ENCODE measurements around the gene FXYD3.

Gene FXYD3, protein sequence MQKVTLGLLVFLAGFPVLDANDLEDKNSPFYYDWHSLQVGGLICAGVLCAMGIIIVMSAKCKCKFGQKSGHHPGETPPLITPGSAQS

DNA sequence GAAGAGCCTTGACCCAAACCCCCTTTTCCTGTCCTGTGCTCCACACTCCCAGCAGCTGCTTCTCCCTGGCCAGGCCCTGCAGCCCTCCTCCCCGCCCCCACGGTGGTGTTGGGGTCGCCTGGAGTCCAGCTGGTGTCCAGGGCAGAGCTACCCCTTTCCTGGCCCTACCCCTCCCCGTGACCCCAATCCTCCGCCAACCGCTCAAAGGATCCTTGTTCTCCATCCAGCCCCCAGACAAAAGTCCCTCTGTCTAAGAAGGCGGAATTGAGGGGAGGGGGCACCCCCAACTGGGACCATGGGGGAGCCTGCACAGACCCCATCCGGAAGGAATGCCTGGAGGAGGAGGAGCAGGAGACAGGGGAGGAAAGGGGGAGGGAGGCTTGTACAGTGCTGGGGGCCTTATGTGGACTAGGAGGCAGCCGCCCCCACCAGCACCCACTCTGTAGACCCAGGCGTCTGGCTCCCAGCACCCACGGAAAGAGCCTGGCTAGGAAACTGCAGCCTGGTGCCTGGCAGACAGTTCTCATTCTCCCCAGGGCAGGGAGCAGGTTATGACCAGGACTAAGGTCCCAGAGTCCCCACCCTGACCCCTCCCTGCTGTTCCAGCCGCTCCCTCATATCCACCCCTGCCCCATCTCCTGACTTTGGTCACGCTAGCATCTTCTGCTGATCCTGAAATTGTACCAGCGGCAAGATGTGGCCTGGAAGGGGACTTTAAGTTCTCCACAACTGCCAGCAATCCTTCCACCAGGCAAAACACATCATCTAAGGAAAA is at the start of gene FXYD3:
Gene FXYD3 (plus strand): TSS at position 647 of the 775 bp plus-strand sequence. CDS start 3,554 bp downstream, outside the sequence.
- DNase-seq (ENCODE audit: low read depth in 2 of 2, low spot score in 1 of 2), result no peak

DNA sequence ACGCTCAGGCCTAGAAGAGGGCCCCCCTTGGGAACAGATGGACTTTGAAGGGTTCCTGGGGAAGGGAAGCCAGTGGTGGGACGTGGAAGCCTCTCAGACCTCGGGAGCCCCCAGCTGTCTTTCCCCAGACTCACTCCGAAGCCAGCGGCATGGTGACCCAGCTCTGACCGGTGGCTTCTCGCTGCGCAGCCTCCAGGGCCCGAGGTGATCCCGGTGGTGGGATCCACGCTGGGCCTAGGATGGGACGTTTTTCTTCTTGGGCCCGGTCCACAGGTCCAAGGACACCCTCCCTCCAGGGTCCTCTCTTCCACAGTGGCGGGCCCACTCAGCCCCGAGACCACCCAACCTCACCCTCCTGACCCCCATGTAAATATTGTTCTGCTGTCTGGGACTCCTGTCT is 49.5 kb upstream of the FXYD3 start:
- no peak for DNase-seq (ENCODE audit: low read depth in 2 of 2, low spot score in 1 of 2)

DNA sequence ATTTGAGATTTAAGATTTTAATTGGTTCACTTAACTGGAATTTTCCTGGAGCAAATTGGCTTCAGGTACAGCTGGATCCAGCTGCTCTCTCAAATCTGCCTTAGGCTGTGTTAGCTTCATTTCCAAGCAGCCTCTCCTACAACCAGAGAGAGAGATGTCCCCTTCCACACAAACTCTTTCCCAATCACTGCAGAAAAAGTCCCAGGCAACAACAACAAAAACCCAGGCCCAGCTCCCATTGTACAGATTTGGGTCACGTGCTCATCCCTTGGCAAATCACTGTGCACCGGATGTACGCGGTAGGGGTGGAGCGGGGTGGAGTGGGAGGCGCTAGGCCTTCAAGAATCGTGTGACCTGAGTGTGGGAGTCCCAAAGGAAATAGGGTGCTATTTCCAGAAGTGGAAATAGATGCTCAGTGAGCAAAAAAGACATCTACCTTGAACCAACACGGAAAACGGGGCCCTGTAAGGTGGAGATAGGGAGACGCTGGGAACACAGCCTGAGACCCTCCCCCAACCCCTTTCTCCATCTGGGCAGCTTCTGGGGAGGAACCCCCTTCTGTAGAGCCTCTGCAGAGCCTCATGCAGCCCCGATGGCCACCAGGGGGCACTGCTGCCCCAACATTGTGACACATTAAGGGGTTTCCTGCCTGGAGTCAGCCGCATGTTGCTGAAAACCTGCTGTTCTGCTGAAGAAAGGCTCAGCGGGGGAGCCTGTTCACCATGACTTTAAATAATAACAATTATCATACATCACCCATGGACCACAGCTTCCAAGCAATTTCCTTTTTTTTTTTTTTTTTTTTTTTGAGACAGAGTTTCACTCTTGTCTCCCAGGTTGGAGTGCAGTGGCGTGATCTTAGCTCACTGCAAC is 48.7 kb upstream of the FXYD3 start:
- peak; percentile 78 to 88 for DNase-seq (ENCODE audit: low read depth in 2 of 2, low spot score in 1 of 2)

DNA sequence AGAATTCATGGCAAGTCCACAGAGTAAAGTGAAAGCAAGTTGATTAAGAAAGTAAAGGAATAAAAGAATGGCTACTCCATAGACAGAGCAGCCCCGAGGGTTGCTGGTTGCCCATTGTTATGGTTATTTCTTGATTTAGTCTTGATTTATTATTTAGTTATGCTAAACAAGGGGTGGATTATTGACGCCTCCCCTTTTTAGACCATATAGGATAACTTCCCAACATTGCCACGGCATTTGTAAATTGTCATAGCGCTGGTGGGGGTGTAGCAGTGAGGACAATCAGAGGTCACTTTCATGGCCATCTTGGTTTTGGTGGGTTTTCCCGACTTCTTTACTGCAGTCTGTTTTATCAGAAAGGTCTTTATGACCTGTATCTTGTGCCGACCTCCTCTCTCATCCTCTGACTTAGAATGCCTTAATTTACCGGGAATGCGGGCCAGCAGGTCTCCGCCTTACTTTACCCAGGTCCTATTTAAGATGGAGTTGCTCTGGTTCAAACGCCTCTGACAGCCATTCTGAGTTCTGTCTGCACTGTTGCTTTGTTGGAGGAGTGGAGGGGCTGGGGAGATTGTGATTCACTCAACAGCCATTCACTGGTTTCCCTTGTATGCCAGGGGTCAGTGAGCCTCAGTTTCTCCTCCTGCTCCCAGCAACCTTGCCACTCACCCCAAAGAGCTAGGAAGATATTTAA is 46.5 kb upstream of the FXYD3 start:
- DNase-seq (ENCODE audit: low read depth in 2 of 2, low spot score in 1 of 2), result no peak

DNA sequence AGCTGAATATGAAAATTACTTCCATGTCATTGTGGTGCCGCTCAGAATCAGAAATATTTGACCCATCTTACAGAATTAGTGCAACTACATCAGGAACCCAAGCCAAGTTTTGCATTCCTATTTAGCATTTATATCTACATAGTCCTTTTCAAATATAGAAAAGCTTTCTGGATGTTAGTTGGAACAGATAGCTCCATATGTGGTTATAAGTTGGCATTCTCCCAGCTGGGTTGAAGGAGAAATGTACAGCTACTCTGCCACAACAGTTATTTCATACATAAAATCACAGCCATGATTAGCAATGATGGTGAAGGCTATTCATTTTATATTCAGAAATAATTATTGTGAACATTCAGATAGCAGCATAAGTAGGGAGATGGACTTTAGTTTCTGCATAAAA is 45.9 kb upstream of the FXYD3 start:
- DNase-seq (ENCODE audit: low read depth in 2 of 2, low spot score in 1 of 2), result no peak

DNA sequence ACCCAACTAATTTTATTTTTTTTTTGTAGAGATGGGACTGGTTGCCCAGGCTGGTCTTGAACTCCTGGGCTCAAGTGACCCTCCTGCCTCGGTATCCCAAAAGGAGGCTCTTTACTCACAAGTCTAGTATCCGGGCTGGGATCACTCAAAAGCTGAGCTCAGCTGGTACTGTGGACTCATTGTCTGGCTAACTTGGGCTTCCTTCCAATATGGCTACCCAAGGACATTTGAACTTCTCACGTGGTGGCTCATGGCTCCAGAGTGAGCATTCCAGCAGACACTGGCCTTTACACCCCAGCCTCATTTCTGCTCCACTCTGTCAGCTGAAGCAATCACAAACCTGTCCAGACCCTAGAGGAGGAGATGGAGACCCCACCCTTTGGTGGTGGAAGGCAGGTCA is 45.2 kb upstream of the FXYD3 start:
- no peak for DNase-seq (ENCODE audit: low read depth in 2 of 2, low spot score in 1 of 2)

DNA sequence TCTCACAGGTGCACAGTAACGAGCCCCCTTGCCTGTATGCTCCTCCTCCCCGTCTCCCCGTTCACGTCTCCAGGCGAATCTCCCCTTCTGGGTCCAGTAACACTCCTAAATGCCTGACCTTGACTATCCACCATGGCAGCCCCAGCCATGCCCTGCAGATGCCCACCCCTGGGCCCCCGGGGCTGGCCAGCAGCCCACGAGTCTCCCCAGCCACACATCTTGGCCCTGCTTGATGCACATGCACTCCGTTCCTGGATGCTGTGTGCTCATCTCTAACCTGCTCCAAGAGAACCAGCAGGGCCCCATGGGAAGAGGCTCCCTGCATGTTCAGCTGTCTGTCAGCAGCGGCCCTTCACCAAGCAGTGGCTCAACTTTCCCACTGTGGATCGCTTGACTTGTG is 42.1 kb upstream of the FXYD3 start:
- no peak for DNase-seq (ENCODE audit: low read depth in 2 of 2, low spot score in 1 of 2)

DNA sequence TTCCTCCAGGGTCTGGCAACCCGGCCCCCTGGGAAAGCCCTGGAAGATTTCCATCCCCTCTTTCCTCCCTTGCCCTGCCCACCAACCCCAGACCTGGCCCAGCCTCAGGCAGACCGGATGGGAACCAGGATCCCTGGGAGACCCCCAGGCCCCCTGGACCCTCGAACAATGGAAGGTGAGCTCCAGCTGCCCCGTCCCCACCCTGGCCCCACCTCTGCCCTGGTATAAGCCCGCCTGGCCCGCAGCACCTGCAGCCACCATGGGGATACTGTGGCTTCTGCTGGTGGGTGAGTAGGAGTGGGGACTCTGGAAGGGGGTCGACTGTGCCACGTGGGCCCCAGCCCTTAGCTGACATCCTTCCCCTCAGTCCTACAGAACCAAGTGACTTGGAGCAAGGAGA is 41.7 kb upstream of the FXYD3 start:
- DNase-seq (ENCODE audit: low read depth in 2 of 2, low spot score in 1 of 2), result no peak

DNA sequence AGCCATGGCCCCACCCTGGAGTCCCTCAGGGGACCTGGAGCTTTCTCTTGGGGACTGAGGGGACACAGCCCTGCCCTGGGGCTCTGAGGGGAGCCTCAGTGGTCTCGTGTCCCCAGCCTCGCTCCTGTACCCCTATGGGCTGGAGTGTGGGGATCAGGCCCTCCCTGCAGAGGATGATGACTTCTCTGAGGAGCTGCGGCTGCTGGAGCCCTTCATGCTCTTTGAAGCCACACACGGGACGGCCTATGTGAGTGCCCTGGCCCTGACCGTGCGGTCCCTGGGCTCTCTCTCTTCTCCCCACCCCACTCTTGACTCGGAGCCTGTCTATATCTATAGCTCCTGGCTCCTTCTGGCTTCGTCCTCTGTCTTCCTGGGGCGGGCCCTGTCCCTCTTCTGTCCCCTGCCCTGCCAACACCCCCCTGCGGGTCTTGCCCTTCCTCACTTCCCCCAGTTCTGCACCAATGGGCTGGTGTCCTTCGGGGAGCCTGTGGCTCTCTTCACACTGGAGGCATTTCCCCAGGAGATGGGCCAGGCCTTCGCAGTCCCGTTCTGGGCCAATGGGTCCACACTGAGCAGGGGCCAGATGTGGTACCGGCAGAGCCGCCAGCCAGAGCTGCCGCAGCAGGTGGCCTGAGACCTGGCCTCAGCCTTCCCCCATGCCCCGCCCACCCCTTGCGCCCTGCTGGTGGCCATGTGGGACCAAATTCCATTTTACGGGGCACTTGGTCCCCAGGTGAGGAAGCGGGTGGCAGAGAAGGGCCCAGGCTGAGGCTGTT is 41.0 kb upstream of the FXYD3 start:
- DNase-seq (ENCODE audit: low read depth in 2 of 2, low spot score in 1 of 2), result no peak

DNA sequence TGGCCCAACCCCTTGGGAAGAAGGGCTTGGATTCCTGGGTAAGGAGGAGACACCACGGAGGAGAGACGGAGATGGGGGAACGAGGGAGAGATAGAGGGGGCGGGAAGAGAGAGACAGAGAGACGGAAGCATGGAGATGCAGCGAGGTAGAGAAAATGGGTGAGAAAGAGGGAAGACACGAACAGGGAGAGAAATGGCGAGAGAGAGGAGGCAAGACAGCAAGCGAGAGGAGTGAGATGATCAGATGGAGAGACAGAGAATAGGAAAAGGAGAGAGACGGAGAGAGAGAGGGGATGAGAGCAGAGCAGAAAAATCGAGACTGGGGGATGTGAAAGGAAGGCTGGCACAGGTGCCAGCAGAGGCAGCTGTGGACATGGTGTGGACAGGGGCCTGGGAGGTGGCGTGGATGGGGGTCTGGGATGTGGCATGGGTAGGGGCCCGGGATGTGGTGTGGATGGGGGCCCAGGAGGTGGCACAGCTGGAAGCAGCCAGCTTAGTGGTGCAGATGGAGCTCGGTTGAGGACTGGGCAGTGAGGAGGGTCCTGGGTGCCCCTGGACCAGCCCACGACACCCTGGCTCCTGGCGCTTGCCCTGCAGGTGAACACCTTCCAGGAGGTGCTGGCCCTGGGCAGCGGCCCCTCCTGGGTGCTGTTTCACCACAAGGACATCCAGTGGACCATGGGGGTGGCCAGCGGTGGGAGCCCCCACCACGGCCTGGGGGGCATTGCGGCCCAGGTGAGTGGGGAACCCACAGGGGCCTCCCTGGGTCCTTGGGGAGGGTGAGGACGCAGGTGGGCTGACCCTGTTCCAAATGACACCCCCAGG is 40.2 kb upstream of the FXYD3 start:
- no peak for DNase-seq (ENCODE audit: low read depth in 2 of 2, low spot score in 1 of 2)

DNA sequence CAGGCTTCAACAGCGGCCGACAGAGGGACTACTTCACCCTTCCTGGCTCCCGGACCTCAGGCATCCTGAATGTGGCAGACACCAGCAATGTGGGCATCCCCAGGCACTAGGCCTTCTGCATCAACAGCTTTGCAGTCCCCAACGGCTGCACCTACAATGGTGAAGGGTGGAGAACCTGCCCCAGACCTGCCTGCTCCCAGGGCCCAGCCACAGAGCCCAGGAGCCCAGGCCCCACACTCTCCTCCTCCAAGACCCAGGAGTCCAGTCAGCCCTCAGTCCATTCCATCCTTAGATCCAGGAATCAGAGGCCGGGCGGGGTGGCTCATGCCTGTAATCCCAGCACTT is 39.6 kb upstream of the FXYD3 start:
- no peak for DNase-seq (ENCODE audit: low read depth in 2 of 2, low spot score in 1 of 2)

DNA sequence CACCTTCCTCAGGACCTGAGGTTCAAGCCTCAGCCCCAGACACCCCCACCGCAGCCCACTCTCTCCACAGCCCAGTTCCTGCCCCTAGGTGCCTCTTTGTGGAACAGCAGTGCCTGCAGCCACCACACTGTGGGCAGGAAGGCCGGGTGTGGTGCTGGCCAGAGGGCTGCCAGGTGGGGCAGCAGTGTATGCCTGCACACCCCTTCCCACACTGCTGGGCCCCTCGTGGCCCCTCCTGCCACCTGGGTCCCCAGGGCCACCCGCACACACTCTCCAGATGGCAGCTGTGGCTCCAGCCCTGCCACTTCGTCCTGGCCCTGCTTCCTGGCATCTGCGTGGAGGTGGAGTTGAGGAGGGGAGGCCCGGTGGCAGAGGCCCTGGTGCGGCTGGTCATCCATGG is 39.0 kb upstream of the FXYD3 start:
- DNase-seq (ENCODE audit: low read depth in 2 of 2, low spot score in 1 of 2), result no peak

DNA sequence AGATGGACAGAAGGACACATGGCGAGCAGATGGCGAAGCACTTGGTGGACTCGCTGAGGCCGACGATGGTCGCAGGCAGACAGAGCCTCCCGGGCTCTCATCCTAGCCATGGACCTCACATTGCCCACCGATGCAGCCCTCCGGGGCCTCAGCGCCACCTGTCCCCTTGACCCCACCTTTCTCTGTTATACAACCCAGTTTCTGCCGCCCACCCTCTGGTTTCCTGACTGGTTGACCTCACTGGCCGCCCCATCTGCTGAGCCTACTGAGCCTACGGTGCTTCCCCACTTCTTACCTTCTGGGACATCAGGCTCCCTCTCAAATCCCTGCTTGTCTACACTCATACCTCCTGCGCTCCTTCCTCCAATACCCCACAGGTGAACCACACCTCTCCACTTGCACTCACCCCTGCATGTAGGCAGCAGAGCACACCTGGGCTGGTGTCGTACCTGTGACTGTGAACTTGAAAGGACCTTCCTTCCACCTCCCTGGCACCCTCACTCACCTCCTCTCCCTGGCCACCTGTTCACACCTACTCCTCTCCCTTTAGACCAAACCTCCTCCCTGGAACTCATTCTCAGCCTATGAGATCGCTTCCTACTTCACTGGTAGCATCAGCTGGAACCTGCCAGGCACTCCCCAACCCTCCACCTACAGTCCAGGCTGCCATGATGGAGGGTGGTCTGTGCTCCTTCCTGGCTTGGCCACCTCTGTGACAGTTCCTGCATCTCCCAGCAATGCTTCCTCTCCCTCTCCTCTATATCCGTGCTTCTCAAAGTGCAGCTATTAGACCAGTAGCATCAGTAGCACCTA is 38.0 kb upstream of the FXYD3 start:
- no peak for DNase-seq (ENCODE audit: low read depth in 2 of 2, low spot score in 1 of 2)

DNA sequence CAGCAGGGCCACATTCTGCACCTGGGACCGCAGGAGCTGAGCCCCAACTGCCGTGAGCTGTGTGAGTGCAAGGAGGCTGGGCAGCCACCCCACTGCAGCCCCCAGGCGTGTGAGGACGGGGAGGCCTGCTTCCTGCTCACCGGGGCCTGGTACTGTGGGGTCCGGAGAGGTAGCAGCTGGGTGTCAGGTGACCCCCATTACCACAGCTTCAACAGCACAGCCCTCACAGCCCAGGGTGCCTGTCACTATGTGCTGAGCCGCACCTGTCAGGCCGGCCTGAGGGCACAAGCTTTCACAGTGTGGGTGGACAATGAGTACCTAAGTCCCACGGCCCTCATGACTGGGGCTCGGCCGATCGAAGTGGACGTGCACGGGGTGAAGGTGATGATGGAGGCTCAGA is 35.8 kb upstream of the FXYD3 start:
- no peak for DNase-seq (ENCODE audit: low read depth in 2 of 2, low spot score in 1 of 2)

DNA sequence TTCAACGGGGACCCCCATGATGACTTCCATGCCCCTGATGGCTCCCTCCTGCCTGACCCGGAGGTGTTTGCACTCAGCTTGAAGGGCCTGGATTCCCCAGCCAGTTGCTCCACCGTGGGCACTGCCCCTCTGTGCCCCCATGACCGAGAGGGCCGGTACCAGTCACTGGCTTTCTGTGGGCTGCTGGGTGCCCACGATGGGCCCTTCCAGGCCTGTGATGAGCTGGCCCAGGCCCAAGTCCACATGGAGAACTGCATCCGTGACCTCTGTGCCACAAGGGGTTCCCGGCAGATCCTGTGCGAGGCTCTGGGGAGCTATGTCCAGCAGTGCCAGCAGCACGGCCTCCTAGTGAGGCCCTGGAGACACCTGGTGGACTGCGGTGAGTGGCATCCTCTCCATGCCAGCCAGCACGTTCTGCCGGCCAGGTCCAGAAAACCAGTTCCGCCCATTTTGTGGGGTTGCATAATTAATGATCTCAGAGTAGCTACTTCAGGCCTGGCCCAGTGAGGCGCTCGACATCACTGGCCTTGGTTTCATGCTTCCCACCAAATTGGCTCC is 34.9 kb upstream of the FXYD3 start:
- no peak for DNase-seq (ENCODE audit: low read depth in 2 of 2, low spot score in 1 of 2)

DNA sequence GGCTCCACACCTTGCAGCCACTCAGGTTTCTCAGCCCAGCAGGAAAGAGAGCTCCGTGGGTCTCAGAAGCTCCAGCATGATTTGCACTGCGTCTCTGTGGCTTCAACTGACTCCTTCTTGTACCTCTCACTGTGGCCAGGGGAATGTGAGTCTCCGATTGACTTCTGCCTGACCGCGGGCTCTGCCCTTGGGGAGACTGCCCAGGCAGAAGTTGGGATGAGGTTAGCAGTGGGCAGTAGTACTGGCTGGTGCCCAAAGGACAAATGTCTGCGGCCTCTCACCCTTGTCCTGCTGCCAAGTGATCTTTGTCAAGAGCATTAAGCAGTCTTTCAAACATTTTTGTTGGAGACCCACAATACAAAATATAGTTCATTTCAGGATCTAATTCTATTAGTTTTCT is 34.4 kb upstream of the FXYD3 start:
- no peak for DNase-seq (ENCODE audit: low read depth in 2 of 2, low spot score in 1 of 2)

DNA sequence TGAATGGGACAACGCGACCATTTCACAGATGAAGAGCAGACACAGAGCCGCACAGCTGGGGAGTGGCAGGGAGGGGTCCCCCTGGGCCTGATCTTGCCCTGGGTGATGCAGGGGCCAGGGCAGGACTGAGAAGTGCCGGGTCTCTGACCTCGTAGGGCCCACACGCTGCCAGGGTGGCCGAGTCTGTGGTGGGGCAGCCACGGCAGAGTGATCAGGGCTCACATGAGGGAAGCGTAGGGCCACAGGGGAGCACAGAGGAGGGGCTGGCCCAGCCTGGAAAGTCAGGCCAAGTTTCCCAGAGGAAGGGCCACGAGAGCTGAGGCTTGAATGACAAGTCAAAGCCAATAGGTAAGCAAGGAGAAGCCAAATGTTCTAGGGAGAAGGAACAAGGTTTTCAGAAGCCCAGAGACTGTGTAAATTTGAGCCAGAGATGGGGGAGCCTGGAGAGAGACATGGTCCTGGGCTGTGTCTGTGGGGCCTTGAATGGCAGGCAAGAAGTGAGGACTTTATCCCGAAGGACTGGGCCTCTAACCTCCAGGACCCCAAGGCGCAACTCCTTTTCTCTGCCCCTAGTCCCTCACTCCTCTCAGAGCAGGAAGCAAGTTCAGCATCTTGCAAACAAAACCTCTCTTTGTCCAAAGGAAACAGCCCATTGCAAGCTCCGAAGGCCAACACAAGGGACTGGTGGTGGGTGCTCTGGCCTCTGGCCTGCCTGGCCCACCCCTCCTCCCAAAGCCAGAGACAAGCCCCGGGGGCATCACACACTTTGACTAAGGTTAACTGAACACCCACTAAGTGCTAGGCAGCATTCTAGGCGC is 31.7 kb upstream of the FXYD3 start:
- DNase-seq (ENCODE audit: low read depth in 2 of 2, low spot score in 1 of 2), result no peak

DNA sequence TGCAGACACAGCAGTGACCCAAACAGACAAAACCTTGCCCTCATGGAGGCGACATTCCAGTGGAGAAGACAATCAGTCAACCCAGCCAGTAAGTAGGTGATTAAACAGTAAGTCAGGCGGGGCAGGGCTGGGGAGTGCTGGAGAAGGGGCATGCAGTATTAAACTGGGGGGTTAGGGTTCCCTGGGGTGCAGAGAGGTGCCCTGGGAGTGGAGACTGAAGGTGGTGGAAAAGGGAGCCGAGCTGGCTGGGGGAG is 31.2 kb upstream of the FXYD3 start:
- DNase-seq (ENCODE audit: low read depth in 2 of 2, low spot score in 1 of 2), result no peak

Measured in stimulated activated CD8-positive, alpha-beta memory T cell treated with anti-CD3 and anti-CD28 coated beads, Interleukin-4, amount 100 ng/mL, for 1 hour (primary cell).